ENCODE measurements around the gene PUSL1.

DNA sequence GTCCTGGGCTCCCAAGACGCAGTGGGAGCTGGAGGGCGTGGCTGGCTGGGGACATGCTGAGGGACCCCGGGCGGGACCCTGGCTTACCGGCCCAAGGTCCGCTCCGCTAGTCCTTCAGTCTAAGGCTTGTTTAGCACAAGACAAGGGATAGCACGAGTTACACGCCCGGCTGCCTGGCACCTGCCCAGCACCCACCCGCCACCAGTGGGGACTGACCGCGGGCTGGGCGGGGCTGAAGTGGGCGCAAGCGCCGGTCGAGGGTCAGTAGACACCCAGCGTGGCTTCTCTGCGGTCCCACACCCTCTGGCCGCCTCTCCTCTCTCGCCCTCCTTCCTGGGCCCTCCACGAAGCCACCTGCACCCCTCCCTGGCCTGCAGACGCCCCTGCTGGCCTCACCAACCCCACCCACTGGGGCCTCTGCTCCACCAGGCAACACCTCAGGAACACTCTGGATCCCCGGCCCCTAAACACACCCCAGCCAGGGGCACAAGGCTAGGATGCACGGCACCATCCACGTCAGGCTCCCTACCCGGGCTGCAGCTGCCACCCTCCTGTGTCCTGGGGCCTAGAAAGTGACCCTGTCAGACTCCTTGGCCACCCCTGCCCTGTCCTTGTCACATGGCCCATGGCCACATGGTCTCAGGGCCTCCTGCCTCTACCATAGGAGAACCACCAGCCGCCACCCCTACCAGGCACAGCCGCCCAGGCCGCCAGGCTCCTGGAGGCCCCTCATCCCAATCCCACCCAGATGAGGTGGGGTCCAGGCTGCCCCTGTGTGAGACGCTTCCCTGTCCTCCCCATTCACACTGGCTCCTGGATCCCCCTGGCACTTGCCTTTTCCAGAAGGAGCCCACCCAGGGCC is 28.8 kb downstream of the PUSL1 start:
- TF ChIP-seq, protein P1, sequence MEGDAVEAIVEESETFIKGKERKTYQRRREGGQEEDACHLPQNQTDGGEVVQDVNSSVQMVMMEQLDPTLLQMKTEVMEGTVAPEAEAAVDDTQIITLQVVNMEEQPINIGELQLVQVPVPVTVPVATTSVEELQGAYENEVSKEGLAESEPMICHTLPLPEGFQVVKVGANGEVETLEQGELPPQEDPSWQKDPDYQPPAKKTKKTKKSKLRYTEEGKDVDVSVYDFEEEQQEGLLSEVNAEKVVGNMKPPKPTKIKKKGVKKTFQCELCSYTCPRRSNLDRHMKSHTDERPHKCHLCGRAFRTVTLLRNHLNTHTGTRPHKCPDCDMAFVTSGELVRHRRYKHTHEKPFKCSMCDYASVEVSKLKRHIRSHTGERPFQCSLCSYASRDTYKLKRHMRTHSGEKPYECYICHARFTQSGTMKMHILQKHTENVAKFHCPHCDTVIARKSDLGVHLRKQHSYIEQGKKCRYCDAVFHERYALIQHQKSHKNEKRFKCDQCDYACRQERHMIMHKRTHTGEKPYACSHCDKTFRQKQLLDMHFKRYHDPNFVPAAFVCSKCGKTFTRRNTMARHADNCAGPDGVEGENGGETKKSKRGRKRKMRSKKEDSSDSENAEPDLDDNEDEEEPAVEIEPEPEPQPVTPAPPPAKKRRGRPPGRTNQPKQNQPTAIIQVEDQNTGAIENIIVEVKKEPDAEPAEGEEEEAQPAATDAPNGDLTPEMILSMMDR (conservative IDR thresholded peaks at IDR 0.05; ENCODE audit: low read length): no peak
- no peak for TF ChIP-seq EZH2phosphoT487 (IDR thresholded peaks at IDR 0.05; ENCODE audit: borderline replicate concordance, low read depth, low read length)
